Small intestine (tissue), 7 donors: ENCODE measurements around the gene ZNF362. TPM values are rescaled to one million over a fixed set of nuclear protein-coding genes. Genes with fewer than 3 reads are reported as not detected.
A peak's percentile ranks its signal among the peaks of the same experiment; 100 is the strongest.

ENCODE experiments used
- DNase-seq, 2 donors: peaks; one replicate each; pipeline versions ENCODE4 v3.0.0 to v3.0.0-alpha.2; 2013
- FAIRE-seq: peaks from 2 replicates; lab custom pipeline; 2012; peaks lifted over from hg19 to GRCh38; lab: Jason Lieb, UNC
- H3K27ac ChIP-seq, 3 donors: one replicate each; pipeline ENCODE4 v1.5.1; 2013; ENCODE audit warnings: low read length in 2 of 3, mild to moderate bottlenecking in 2 of 3, control low read depth in 1 of 3, inconsistent platforms in 1 of 3, low read depth in 1 of 3, moderate library complexity in 1 of 3
- H3K27me3 ChIP-seq, 3 donors: one replicate each; pipeline ENCODE4 v1.6.1; 2013; ENCODE audit warnings: low read length in 3 of 3, inconsistent platforms in 1 of 3; ENCODE audit not compliant: control insufficient read depth in 3 of 3, insufficient read depth in 3 of 3
- H3K36me3 ChIP-seq, 3 donors: one replicate each; pipeline ENCODE4 v1.6.1; 2013; ENCODE audit warnings: low read length in 3 of 3, inconsistent platforms in 1 of 3, low read depth in 1 of 3, mild to moderate bottlenecking in 1 of 3, moderate library complexity in 1 of 3; ENCODE audit not compliant: control insufficient read depth in 3 of 3, insufficient read depth in 2 of 3
- H3K4me1 ChIP-seq, 3 donors: one replicate each; pipeline ENCODE4 v1.6.1; 2013; ENCODE audit warnings: low read length in 2 of 3, inconsistent platforms in 1 of 3, low read depth in 1 of 3, mild to moderate bottlenecking in 1 of 3, moderate library complexity in 1 of 3; ENCODE audit not compliant: control insufficient read depth in 3 of 3, insufficient read depth in 2 of 3
- H3K4me3 ChIP-seq, 3 donors: one replicate each; pipeline ENCODE4 v1.5.1; 2013; ENCODE audit warnings: low read length in 3 of 3, control low read depth in 1 of 3, inconsistent platforms in 1 of 3, low read depth in 1 of 3, mild to moderate bottlenecking in 1 of 3, moderate library complexity in 1 of 3
- H3K9me3 ChIP-seq, 2 donors: one replicate each; pipeline ENCODE4 v1.6.1; 2013; ENCODE audit warnings: low read depth in 1 of 2, low read length in 1 of 2; ENCODE audit not compliant: control insufficient read depth in 2 of 2, insufficient read depth in 1 of 2
- WGBS, 3 donors: extraction: QIAGEN DNeasy Blood & Tissue Kit; methylation state at CpG; one replicate each; pipeline ENCODE4 v1.1.7; 2013; 5-methylcytosine and 5-hydroxymethylcytosine counted together
- polyA plus RNA-seq, 4 donors: library from polyadenylated mRNA; stranded (reverse) in 3 of 4; unstranded in 1 of 4; fragments of 200-250 nt in 3 of 4; fragments of 120-200 nt in 1 of 4; gene quantifications; one replicate each; pipeline versions ENCODE4 v1.2.1 to v1.2.3, GENCODE V29; 2013
- donor health status: healthy with polysubstance abuse.
- donor health status: control.
- donor health status: control.
- donor health status: Bipolar disorder and iron deficiency.
- donor health status: healthy.

The ZNF362 gene
- polyA plus RNA-seq, 4 donors, result 3.1 to 27.1 (median 8.1) TPM

DNA sequence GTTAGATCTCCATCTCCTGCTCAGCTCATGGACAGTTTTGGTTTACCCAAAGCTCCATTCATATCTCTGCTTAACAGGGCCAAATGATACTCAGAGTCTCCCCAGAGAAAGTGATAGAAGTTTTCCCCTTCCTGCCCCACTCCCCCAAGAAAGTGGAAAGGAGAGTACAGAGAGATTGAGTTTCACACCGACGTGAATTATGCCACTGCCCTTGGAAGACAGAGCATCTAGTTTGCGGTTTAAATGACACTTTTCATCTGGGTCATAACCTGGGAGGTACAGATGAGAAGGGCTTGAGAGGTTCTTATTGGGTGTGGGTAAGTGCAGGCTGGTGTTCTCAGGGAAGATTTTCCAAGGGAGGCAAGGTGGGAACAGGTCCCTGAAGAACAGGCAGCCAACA is 6.9 kb upstream of the ZNF362 start:
- WGBS, 3 donors, result 84 to 90% (median 89%) methylated on average over 3 of the region's 3 CpGs
- H3K4me3 ChIP-seq, result no peak overlapping the region
- DNase-seq (no peak), FAIRE-seq (no peak)
- no peaks in the 10 kb centered on the region for H3K4me1 ChIP-seq
- H3K9me3 ChIP-seq, result no peaks in the 10 kb centered on the region
- H3K36me3 ChIP-seq, result no peaks in the 10 kb centered on the region
- peaks cover 0 to 3% (median 2%) of the 10 kb centered on the region in 3 donors for H3K27me3 ChIP-seq
- no peak overlapping the region for H3K27ac ChIP-seq

DNA sequence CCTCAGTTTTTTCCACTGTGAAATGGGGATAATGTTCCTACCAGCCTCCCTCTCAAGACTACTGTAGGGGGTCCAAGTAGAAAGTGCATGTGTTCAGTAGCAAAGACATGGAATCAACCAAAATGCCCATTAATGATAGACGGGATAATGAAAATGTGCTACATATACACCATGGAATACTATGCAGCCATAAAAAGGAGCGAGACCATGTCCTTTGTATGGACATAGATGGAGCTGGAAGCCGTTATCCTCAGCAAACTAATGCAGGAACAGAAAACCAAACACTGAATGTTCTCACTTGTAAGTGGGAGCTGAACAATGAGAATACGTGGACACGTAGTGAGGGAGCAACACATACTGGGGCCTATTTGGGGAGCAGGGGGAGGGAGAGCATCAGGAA is 6.1 kb upstream of the ZNF362 start:
- Histone ChIP-seq H3K9me3 (no peaks in the 10 kb centered on the region), H3K27ac (no peak overlapping the region), H3K36me3 (no peaks in the 10 kb centered on the region), H3K27me3 (peaks cover 0 to 3% (median 2%) of the 10 kb centered on the region in 3 donors), H3K4me1 (no peaks in the 10 kb centered on the region), H3K4me3 (no peak overlapping the region)
- FAIRE-seq, result no peak
- no peak for DNase-seq
- 74 to 91% (median 88%) methylated on average over 5 of the region's 5 CpGs for WGBS, 3 donors

DNA sequence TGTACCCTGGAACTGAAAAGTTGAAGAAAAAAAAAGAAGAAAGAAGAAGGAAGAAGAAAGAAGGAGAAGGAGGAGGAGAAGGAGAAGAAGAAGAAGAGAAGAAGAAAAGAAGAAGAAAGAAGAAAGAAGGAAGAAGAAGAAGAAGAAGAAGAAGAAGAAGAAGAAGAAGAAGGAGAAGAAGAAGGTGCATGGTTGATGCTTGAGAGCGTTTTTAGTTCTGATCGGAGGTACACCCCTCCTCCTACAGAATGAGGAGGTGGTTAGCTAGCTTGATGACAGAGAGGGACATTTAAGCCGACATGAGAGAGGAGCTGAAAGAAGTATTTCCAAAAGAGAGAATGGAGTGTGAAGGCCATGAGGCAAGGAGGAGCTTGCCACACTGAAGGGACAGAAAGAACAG is 5.6 kb upstream of the ZNF362 start:
- Histone ChIP-seq H3K27ac (no peak overlapping the region), H3K4me1 (no peaks in the 10 kb centered on the region), H3K27me3 (peaks cover 0 to 3% (median 2%) of the 10 kb centered on the region in 3 donors), H3K9me3 (no peaks in the 10 kb centered on the region), H3K36me3 (no peaks in the 10 kb centered on the region), H3K4me3 (no peak overlapping the region)
- DNase-seq, result no peak
- no peak for FAIRE-seq
- WGBS, 3 donors, result 83 to 88% (median 86%) methylated on average over 3 of the region's 3 CpGs

DNA sequence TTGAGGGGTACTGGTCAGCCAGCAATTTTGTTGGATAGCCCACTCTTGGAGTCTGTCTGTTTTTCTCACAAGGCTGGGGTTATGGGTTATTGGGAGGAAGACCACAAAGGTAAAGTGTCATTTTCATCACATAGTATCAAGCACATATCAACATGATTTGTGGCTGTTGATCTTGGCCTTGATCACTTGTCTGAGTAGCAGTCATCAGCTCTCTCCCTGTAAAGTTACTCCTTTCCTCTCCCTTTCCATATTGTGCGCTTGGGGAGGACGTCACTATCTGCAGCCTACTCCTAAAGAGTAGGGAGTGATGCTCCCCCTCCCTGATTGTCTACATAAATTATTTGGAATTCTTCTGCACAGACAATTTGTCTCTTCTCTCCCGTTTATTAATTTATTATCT is 1.8 kb upstream of the ZNF362 start:
- Histone ChIP-seq H3K4me1 (peaks cover 11 to 21% (median 18%) of the 10 kb centered on the region in 3 donors), H3K36me3 (peaks cover 0 to 10% (median 0%) of the 10 kb centered on the region in 3 donors), H3K27me3 (peaks cover 0 to 3% (median 0%) of the 10 kb centered on the region in 3 donors), H3K27ac (no peak overlapping the region), H3K4me3 (no peak overlapping the region), H3K9me3 (no peaks in the 10 kb centered on the region)
- no peak for DNase-seq
- 73 to 80% (median 80%) methylated on average over 3 of the region's 3 CpGs for WGBS, 3 donors
- FAIRE-seq, result no peak

DNA sequence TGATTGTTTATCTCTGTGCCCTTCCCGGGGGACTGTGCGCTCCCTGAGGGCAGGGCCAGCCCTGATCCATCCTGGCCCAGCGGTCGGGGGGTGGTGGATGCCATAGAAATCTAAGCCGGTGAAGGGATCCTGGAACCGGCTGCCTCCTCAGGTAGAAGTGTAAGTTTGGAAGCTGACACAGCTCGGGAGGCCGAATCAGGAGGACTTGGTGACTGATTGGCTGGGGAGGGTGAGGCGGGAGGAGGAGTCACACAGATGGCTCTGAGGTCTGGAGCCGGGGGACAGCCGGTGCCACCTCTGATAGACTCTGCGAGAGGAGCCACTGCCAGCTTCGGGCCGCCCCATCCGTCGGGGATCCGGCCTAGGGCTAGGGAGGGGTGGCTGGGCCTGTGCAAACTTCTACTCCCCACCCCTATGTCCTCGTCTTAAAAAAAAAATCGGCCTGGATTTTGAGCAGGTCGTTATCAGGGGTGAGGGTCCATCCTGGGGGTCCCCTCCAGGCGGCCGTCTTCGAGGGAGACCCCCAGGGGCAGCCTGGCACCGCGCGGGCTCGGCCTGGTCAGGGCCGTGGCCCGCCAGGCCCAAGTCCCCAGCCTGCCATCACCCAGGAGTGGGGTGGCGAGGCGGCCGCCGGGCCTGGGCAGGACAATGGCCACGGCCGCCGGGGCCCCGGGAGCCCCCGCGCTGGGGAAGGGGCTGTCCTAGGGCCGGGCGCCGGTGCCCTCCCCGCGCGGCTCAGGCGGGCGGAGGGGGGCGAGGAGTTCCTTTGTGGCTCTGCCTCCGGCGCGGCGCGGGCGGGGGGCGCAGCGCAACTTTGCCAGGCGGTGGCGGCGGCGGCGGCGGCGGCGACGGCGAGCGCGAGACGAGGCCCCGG is 708 bp upstream of the ZNF362 start:
- H3K27me3 ChIP-seq, result no peaks in the 10 kb centered on the region
- H3K4me3 ChIP-seq, result peak overlapping the region; percentile 39 to 86 (median 76)
- DNase-seq (peak; percentile 73 to 78), FAIRE-seq (no peak)
- 6 to 9% (median 6%) methylated on average over 33 to 70 of the region's 70 CpGs for WGBS, 3 donors
- H3K4me1 ChIP-seq, result peaks cover 11 to 26% (median 18%) of the 10 kb centered on the region in 3 donors
- H3K36me3 ChIP-seq, result peaks cover 0 to 17% (median 0%) of the 10 kb centered on the region in 3 donors
- H3K9me3 ChIP-seq, result no peaks in the 10 kb centered on the region
- H3K27ac ChIP-seq, result peak overlapping the region; percentile 65 to 87 (median 68)

DNA sequence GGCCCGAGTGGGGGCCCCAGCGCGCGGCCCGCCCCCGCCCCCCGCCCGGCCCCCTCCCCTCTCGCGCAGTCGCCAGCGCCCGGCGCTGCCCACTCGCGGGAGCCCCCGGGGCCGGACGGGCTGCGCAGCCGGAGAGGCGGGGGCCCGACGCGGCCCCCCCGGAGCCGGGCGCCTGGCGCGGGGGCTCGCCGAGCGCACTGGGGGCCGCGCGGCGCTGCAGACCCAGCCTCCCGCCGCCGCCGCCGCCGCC is 146 bp upstream of the ZNF362 start:
- WGBS, 3 donors, result 0 to 5% (median 0%) methylated on average over 4 to 42 of the region's 43 CpGs
- Histone ChIP-seq H3K4me1 (peaks cover 11 to 26% (median 18%) of the 10 kb centered on the region in 3 donors), H3K9me3 (no peaks in the 10 kb centered on the region), H3K36me3 (peaks cover 0 to 17% (median 0%) of the 10 kb centered on the region in 3 donors), H3K27me3 (no peaks in the 10 kb centered on the region), H3K27ac (peak overlapping the region in 2 of 3 donors; percentile 48 to 65), H3K4me3 (peak overlapping the region in 2 of 3 donors; percentile 76 to 86)
- DNase-seq, result no peak
- FAIRE-seq, result no peak

DNA sequence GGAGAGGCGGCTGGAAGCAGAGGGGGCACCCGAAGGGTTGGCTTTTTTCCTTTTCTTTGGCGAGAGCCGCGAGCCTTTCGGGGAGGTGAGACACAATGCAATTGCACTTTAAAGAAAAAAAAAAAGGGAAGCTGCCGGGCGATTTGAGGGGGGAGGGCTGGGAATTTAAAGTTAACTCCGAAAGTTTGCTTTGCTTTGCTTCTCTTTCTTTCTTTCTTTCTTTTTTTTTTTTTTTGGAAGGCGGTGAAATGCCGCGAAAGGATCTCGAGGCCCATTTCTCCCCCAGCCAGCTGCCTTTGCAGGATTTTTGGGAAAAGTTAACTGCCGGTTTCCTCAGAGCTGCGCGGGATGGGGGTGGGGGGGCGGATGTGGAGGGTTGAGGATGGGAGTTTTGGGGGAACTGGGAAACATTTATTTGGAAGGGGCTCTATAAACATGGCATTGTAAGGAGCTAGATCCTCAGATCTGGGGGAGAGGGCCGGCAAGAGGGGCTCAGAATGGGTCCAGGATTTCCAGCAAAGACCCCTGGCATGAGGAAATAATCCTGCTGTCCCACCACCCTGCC is 997 bp downstream of the ZNF362 start:
- Histone ChIP-seq H3K36me3 (peaks cover 0 to 17% (median 0%) of the 10 kb centered on the region in 3 donors), H3K9me3 (no peaks in the 10 kb centered on the region), H3K27ac (peak overlapping the region; percentile 57 to 81 (median 80)), H3K4me1 (peaks cover 11 to 26% (median 18%) of the 10 kb centered on the region in 3 donors), H3K4me3 (peak overlapping the region; percentile 62 to 86 (median 76)), H3K27me3 (no peaks in the 10 kb centered on the region)
- no peak for DNase-seq
- FAIRE-seq, result no peak
- 0 to 3% (median 1%) methylated on average over 16 to 18 of the region's 18 CpGs for WGBS, 3 donors

DNA sequence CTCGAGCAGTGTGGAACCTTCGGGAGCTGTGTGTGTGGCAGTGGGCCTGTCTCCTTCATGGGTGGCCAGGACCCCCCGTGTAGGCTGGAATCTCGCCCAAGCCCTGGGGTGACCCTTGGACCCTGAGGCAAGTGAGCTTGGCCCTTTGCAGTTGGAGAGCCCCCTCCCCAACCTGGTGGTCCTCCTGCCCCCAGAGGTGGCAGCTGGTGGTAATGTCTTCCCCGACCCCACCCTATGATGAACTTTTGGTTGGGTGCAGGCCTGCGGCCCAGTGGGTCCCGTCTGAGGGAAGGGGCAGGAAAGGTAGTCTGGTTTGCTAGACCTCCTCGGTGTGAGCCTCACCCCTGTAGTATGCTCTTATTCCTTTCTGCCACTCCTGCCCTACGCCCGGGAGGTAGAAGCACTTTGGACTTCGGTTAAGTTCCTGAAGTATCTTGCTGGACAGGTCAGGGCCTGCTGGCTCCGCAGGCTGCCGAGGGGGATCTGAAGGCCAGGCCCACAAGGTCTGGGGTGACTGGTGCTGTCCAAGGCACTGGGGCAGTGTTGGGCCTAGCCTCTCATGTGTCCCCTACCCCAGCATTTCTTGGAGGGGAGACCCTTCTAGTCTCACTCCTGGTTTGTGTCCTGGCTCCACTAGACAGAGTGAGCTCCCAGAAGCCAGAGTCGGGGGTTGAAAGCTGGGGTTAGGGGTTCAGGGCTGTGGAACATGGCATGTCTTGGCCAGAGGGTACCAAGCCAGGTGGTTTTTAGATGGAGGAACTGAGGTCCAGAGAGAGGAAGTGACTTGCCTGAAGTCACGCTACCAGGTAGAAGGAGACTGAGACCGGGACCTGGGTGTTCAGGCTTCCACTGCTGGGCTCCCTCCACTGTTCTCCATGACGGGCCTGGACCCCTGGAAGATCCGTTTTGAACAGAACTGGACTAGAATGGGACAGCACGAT is 1.8 kb downstream of the ZNF362 start:
- Histone ChIP-seq H3K9me3 (no peaks in the 10 kb centered on the region), H3K27me3 (no peaks in the 10 kb centered on the region), H3K27ac (peak overlapping the region in 2 of 3 donors; percentile 80 to 81), H3K4me3 (peak overlapping the region; percentile 3 to 86 (median 62)), H3K36me3 (peaks cover 0 to 23% (median 0%) of the 10 kb centered on the region in 3 donors), H3K4me1 (peaks cover 11 to 26% (median 18%) of the 10 kb centered on the region in 3 donors)
- DNase-seq, result peak; percentile 66 to 76
- FAIRE-seq, result no peak
- WGBS, 3 donors, result 36 to 44% (median 38%) methylated on average over 18 to 19 of the region's 19 CpGs
